ENCODE results near the gene JAG2. TPM values are rescaled to one million over a fixed set of nuclear protein-coding genes. Genes with fewer than 3 reads are reported as not detected.

JAG2 gene
- total RNA-seq, 1 donor from 2014 or later, result 5.7 TPM

DNA sequence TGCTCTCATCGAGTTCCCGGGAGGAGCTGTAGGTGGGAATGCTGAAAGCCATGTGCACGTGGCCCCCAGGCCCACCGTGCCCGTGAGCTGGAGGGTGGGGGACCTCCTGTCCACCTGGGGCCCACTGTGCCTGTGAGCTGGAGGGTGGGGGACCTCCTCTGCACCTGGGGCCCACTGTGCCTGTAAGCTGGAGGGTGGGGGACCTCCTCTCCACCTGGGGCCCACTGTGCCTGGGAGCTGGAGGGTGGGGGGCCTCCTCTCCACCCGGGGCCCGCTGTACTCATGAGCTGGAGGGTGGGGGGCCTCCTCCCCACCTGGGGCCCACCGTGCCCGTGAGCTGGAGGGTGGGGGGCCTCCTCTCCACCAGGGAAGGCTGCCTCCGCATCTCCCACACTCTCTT, 26.5 kb upstream of the JAG2 start:
- TF ChIP-seq, protein P1, sequence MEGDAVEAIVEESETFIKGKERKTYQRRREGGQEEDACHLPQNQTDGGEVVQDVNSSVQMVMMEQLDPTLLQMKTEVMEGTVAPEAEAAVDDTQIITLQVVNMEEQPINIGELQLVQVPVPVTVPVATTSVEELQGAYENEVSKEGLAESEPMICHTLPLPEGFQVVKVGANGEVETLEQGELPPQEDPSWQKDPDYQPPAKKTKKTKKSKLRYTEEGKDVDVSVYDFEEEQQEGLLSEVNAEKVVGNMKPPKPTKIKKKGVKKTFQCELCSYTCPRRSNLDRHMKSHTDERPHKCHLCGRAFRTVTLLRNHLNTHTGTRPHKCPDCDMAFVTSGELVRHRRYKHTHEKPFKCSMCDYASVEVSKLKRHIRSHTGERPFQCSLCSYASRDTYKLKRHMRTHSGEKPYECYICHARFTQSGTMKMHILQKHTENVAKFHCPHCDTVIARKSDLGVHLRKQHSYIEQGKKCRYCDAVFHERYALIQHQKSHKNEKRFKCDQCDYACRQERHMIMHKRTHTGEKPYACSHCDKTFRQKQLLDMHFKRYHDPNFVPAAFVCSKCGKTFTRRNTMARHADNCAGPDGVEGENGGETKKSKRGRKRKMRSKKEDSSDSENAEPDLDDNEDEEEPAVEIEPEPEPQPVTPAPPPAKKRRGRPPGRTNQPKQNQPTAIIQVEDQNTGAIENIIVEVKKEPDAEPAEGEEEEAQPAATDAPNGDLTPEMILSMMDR (conservative IDR thresholded peaks at IDR 0.05; ENCODE audit: low read depth, low read length), result no peak
- no peak overlapping the region for H3K4me3 ChIP-seq (ENCODE audit: low read depth, low read length)
- no peak for DNase-seq (ENCODE audit: low read depth)

DNA sequence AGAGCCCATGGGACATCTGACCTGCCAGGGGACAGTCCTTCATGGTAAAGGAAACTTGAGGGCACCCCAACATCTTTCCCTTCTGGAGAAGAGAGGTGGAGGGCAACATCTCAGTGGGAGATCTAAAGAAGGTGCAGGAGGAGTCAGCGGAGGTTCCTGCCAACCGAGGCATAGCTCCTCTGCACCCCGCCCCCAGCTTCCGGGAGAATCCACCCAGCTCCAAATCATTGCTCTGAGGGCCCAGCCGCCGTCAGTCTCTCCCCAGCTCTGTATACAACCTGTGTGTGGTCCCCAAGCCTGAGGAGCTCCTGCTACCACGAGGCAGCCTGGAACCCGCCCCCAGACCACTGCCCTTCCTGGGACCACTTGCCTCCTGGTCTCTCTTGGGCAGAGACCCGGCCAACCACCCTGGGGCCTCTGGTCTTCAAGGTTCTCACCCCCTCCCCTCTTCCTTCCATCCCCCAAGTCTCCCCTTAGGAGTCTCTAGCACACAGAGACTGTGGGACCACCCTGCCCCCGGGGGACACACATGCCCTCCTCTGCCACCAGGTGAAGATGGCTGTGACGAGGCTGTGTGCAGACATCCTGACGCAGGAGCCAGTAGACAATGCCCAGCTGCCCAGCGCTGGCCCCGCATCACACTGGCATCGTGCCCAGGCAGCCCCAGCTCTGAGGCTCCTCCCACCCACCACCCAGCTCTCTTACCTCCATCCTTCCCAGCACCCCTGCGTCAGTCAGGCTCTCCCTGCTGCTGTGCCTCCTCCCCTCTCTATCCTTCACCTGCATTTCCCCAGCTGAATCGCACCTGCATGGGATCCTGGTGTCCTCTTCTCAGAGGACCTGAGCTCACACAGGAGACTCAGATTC, 25.6 kb upstream of the JAG2 start:
- no peak overlapping the region for H3K4me3 ChIP-seq (ENCODE audit: low read depth, low read length)
- TF ChIP-seq, protein P1 (conservative IDR thresholded peaks at IDR 0.05; ENCODE audit: low read depth, low read length), result no peak
- DNase-seq (ENCODE audit: low read depth), result no peak

DNA sequence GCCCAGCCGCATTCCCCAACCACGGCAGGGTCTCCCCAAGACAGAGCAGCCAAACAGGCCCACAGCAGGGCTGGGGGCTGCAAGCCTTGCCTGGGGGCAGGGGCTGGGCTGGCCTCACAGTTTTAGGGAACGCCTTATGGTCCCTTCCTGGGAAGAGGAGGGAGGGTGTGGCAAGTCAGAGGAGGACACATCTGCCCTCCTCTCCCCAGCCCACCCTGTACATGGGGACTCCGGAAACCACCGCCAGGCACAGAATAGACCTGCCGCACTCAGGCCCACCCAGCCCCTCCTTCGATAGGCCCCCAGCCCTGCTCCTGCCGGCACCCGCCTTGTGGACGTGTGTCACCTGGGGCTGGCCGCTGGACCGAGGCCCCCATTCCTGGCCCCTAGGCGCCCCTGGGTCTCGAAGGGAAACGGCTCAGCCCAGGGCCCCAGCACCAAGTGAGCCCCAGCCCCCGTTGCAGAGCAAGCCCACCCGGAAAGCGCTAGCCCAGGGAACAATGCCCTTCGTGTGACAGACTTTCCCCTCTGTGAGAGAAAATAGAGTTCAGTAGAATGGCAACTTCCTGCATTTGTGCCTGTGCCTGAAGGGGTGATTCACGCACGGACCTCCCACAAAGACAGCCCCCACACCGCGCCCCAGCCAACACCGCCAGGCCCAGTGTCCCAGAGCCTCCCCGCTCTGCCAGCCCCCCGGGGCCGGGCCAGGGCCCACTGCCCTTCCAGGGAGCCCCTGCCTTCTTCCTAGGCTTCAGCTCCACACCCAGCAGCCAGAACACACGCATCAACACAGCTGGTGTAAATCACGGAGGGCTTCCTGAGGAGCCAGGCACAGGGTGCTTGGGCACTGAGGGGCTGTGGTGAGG, 24.5 kb upstream of the JAG2 start:
- H3K4me3 ChIP-seq (ENCODE audit: low read depth, low read length), result no peak overlapping the region
- TF ChIP-seq, protein P1 (conservative IDR thresholded peaks at IDR 0.05; ENCODE audit: low read depth, low read length), result no peak
- no peak for DNase-seq (ENCODE audit: low read depth)

DNA sequence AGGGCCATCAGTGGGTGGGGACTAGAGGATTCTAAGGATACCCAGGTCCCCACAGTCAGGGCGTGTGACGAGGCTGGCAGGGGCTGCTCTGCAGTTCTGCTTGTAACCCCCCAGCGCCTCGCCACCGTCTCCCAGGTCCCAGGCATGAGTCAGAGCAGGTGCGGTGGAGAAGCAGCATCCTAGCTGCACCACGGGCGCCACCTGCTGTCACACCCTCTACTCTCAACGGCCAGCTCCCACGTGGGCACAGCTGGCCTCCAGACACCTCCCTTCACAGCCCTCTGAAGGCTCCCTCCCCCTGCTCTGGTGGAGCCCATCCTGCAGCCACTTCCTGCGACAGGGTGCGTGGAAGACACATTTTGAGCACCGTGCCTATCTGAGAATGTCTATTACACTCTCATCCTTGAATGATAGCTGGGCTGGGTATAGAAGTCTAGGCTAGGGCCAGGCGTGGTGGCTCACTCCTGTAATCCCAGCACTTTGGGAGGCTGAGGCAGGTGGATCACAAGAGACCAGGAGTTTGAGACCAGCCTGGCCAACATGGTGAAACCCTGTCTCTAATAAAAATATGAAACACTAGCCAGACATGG, 19.5 kb upstream of the JAG2 start:
- TF ChIP-seq, protein P1 (conservative IDR thresholded peaks at IDR 0.05; ENCODE audit: low read depth, low read length), result no peak
- no peak for DNase-seq (ENCODE audit: low read depth)
- H3K4me3 ChIP-seq (ENCODE audit: low read depth, low read length), result no peak overlapping the region

DNA sequence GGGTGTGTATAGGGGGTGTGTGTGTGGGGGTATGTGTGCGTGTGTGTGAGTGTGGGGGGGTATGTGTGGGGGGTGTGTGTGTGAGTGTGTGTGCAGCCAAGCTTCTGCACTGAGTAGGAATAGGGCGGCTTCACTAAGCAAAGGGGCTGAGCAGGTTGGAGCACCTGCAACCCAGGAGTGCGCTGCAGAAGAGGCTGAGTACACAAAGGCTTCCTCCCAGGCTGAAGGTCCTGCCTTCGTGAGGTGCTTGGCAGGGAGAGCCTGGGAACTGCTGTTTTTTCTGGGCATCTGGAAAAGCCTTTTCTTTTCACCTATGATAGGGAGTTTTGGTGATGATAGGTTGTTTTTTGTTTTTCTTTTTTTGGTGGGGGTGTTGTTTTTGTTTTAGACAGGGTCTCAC, 18.5 kb upstream of the JAG2 start:
- no peak for DNase-seq (ENCODE audit: low read depth)
- TF ChIP-seq, protein P1 (conservative IDR thresholded peaks at IDR 0.05; ENCODE audit: low read depth, low read length), result no peak
- H3K4me3 ChIP-seq (ENCODE audit: low read depth, low read length), result no peak overlapping the region

DNA sequence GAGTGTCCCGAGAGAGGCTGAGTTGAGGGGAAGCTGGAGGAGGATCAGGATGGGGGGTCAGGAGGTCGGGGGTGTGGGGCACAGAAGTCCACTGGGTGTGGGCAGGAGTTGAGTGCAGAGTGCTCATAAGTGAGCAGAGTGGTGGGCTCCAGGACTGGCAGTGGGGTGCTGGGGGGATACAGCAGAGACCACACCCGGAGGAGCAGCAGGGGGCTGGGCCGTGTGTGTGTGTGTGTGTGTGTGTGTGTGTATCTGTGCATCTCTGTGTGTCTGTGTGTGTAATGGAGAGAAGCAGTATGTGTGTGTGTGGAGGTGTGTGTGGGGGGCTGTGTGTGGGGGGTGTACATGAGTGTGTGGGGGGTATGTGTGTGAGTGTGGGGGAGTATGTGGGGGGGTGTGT, 17.4 kb upstream of the JAG2 start:
- TF ChIP-seq, protein P1 (conservative IDR thresholded peaks at IDR 0.05; ENCODE audit: low read depth, low read length), result no peak
- no peak overlapping the region for H3K4me3 ChIP-seq (ENCODE audit: low read depth, low read length)

More for the DNA sequence above, 17.4 kb upstream of the JAG2 start:
- no peak for DNase-seq (ENCODE audit: low read depth)

Data from epithelial cell of proximal tubule (primary cell).